SK-N-SH (cell line): ENCODE measurements around the gene ACTR8. TPM values are rescaled to one million over a fixed set of nuclear protein-coding genes. Genes with fewer than 3 reads are reported as not detected.

ENCODE experiments used
- CTCF ChIA-PET: fragments of 300-600, 350-600 bp; formaldehyde crosslinking; extraction: SDS; loops from one replicate; lab custom pipeline; 2021; lab: Yijun Ruan, JAX
- POLR2A ChIA-PET: fragments of 350-600 bp; sonication (Branson Sonifier 250); formaldehyde crosslinking; extraction: SDS; loops from one replicate; lab custom pipeline; 2020; ENCODE audit warnings: antibody characterized with exemption, inconsistent platforms; lab: Yijun Ruan, JAX
- DNase-seq: peaks from one replicate; pipeline ENCODE4 v3.0.0; 2012
- H2AFZ ChIP-seq: fragments of 200-600 bp; sonication (generic); 2 replicates; pipeline ENCODE4 v1.8.1; 2016; ENCODE audit warnings: antibody characterized with exemption, mild to moderate bottlenecking, low read depth
- H3F3A ChIP-seq: fragments of 200-600 bp; sonication (generic); replicated peaks from 2 replicates; pipeline ENCODE3; 2016; ENCODE audit warnings: antibody characterized with exemption, mild to moderate bottlenecking; ENCODE audit not compliant: insufficient read depth
- H3K27ac ChIP-seq, 2 experiments: fragments of 200-500 bp in 1 of 2; fragments of 200-600 bp in 1 of 2; sonication (Bioruptor generic) in 1 of 2; sonication (generic), shearing (Covaris generic) in 1 of 2; 2 replicates each; pipeline versions ENCODE4 v1.5.1 to v1.6.1; 2014 to 2016; ENCODE audit warnings: low read depth in 2 of 2, inconsistent platforms in 1 of 2, low read length in 1 of 2, mild to moderate bottlenecking in 1 of 2, mixed read lengths in 1 of 2
- H3K27me3 ChIP-seq: fragments of 200-600 bp; sonication (generic), shearing (Covaris generic); 2 replicates; pipeline ENCODE4 v1.6.1; 2016; ENCODE audit warnings: mixed run types; ENCODE audit not compliant: insufficient read depth
- H3K36me3 ChIP-seq, 2 experiments: fragments of 200-500 bp in 1 of 2; fragments of 200-600 bp in 1 of 2; sonication (Bioruptor generic) in 1 of 2; sonication (generic) in 1 of 2; replicated peaks in 1 of 2; 2 replicates each; pipeline versions ENCODE3 to v1.5.1; 2014 to 2016; ENCODE audit warnings: low read length in 1 of 2, mild to moderate bottlenecking in 1 of 2; ENCODE audit not compliant: insufficient read depth in 2 of 2, control insufficient read depth in 1 of 2
- H3K4me1 ChIP-seq, 2 experiments: fragments of 200-500 bp in 1 of 2; fragments of 200-600 bp in 1 of 2; sonication (Bioruptor generic) in 1 of 2; sonication (generic), shearing (Covaris generic) in 1 of 2; 2 replicates each; pipeline versions ENCODE4 v1.5.1 to v1.6.1; 2014 to 2016; ENCODE audit warnings: low read depth in 1 of 2, low read length in 1 of 2, mixed run types in 1 of 2; ENCODE audit not compliant: insufficient read depth in 2 of 2, control insufficient read depth in 1 of 2
- H3K4me2 ChIP-seq: fragments of 200-600 bp; sonication (generic), shearing (Covaris generic); 2 replicates; pipeline ENCODE4 v1.6.1; 2017; ENCODE audit warnings: mixed run types
- H3K4me3 ChIP-seq, 2 experiments: fragments of 200-500 bp in 1 of 2; fragments of 200-600 bp in 1 of 2; sonication (Bioruptor generic) in 1 of 2; sonication (generic), shearing (Covaris generic) in 1 of 2; 2 replicates each; pipeline versions ENCODE4 v1.5.1 to v1.8.1; 2014 to 2016; ENCODE audit warnings: low read depth in 2 of 2, inconsistent platforms in 1 of 2, low read length in 1 of 2, mild to moderate bottlenecking in 1 of 2, mixed read lengths in 1 of 2, moderate library complexity in 1 of 2
- H3K79me2 ChIP-seq: fragments of 200-600 bp; sonication (generic); 2 replicates; pipeline ENCODE4 v1.8.1; 2017; ENCODE audit warnings: mild to moderate bottlenecking; ENCODE audit not compliant: insufficient read depth
- H3K9ac ChIP-seq: fragments of 200-600 bp; sonication (generic); 2 replicates; pipeline ENCODE4 v1.6.1; 2017; ENCODE audit warnings: mixed run types
- H3K9me2 ChIP-seq: fragments of 200-600 bp; sonication (generic); 2 replicates; pipeline ENCODE4 v1.6.1; 2017; ENCODE audit warnings: mixed run types
- H3K9me3 ChIP-seq: fragments of 200-600 bp; sonication (generic); 2 replicates; pipeline ENCODE4 v1.6.1; 2017; ENCODE audit warnings: mixed run types, mild to moderate bottlenecking, moderate library complexity
- H4K20me1 ChIP-seq: fragments of 200-600 bp; sonication (generic); 2 replicates; pipeline ENCODE4 v1.6.1; 2017; ENCODE audit warnings: mild to moderate bottlenecking, mixed run types; ENCODE audit not compliant: insufficient read depth
- ELF1 ChIP-seq: IDR thresholded peaks from 2 replicates; pipeline ENCODE4 v1.4.0; 2012
- EP300 ChIP-seq, 2 experiments: IDR thresholded peaks; 2 replicates each; pipeline versions ENCODE4 v1.4.0 to v1.6.1; 2012; ENCODE audit warnings: borderline replicate concordance in 1 of 2, low read depth in 1 of 2, low read length in 1 of 2
- EZH2phosphoT487 ChIP-seq: fragments of 200-600 bp; sonication (generic); IDR thresholded peaks from 2 replicates; pipeline ENCODE4 v1.6.1; 2017; ENCODE audit warnings: low read depth, mixed run types, mild to moderate bottlenecking, antibody characterized with exemption, moderate library complexity, borderline replicate concordance
- FOSL2 ChIP-seq: IDR thresholded peaks from 2 replicates; pipeline ENCODE4 v1.4.0; 2012; ENCODE audit warnings: low read depth, mild to moderate bottlenecking, moderate library complexity, borderline replicate concordance
- GATA2 ChIP-seq: sonication (generic); formaldehyde crosslinking; IDR thresholded peaks from 2 replicates; pipeline ENCODE4 v1.5.0; 2020; ENCODE audit warnings: mild to moderate bottlenecking, missing genetic modification reagents
- JUND ChIP-seq: IDR thresholded peaks from 2 replicates; pipeline ENCODE4 v1.4.0; 2012
- MAX ChIP-seq: IDR thresholded peaks from 2 replicates; pipeline ENCODE4 v1.4.0; 2012; ENCODE audit warnings: low read depth
- NFIC ChIP-seq: IDR thresholded peaks from 2 replicates; pipeline ENCODE4 v1.4.0; 2012; ENCODE audit warnings: borderline replicate concordance
- POLR2AphosphoS5 ChIP-seq: IDR thresholded peaks from 2 replicates; pipeline ENCODE4 v1.6.1; 2012; ENCODE audit warnings: low read depth, low read length
- RAD21 ChIP-seq: IDR thresholded peaks from 2 replicates; pipeline ENCODE4 v1.6.1; 2012; ENCODE audit warnings: mild to moderate bottlenecking, low read length
- RXRA ChIP-seq: IDR thresholded peaks from 2 replicates; pipeline ENCODE4 v1.4.0; 2012; ENCODE audit warnings: low read depth, mild to moderate bottlenecking, borderline replicate concordance
- SMC3 ChIP-seq: IDR thresholded peaks from 2 replicates; pipeline ENCODE4 v1.6.1; 2012; ENCODE audit warnings: low read depth, low read length, improper control_type of control experiment
- TAF1 ChIP-seq: IDR thresholded peaks from 2 replicates; pipeline ENCODE4 v1.6.1; 2012; ENCODE audit warnings: low read depth, mild to moderate bottlenecking, low read length, moderate library complexity, borderline replicate concordance
- USF1 ChIP-seq: IDR thresholded peaks from 2 replicates; pipeline ENCODE4 v1.4.0; 2012; ENCODE audit warnings: low read depth, borderline replicate concordance
- WGBS: methylation state at CpG from one replicate; pipeline ENCODE4 v1.1.6; 2017; ENCODE audit warnings: low lambda C conversion rate; 5-methylcytosine and 5-hydroxymethylcytosine counted together
- polyA plus RNA-seq, 3 experiments: library from polyadenylated mRNA; depleted of rRNA; stranded (reverse); fragments of >200 nt; gene quantifications; 2 replicates each; pipeline ENCODE4 v1.2.3, GENCODE V29; 2012
- TF ChIP-seq, protein P1 (sequence below): IDR thresholded peaks from 2 replicates; pipeline ENCODE4 v1.4.0; 2012; ENCODE audit warnings: low read depth, borderline replicate concordance

The ACTR8 gene
- polyA plus RNA-seq, 1 of the 3 experiments (the other 2 are of a cell fraction) = 17.7 TPM

GRCh38 chr3:53817809-53818208, 64.1 kb downstream of the ACTR8 start:
- TF ChIP-seq JUND (no peak), SMC3 (no peak), POLR2AphosphoS5 (no peak), EP300 (IDR thresholded peaks at IDR 0.05; ENCODE audit: borderline replicate concordance in 1 of 2, low read depth in 1 of 2, low read length in 1 of 2) (no peak), RAD21 (no peak), ELF1 (no peak), NFIC (no peak), GATA2 (CRISPR knock-in tag) (no peak), FOSL2 (no peak), RXRA (no peak), USF1 (no peak)
- H3K27ac ChIP-seq = no peak overlapping the region
- POLR2A ChIA-PET = no interaction called here
- H3K4me2 ChIP-seq = no peak overlapping the region
- no peak for DNase-seq
- no peaks in the 10 kb centered on the region for H3K9me2 ChIP-seq
- no peaks in the 10 kb centered on the region for H3K79me2 ChIP-seq
- no peak overlapping the region for H3K9ac ChIP-seq
- H3K36me3 ChIP-seq = no peaks in the 10 kb centered on the region
- no peaks in the 10 kb centered on the region for H3K27me3 ChIP-seq
- H2AFZ ChIP-seq = no peak overlapping the region
- H3K9me3 ChIP-seq = no peaks in the 10 kb centered on the region
- no peaks in the 10 kb centered on the region for H3F3A ChIP-seq
- H4K20me1 ChIP-seq = no peaks in the 10 kb centered on the region
- H3K4me3 ChIP-seq = no peak overlapping the region
- no peaks in the 10 kb centered on the region; a peak in 1 of 4 replicates for H3K4me1 ChIP-seq
- CTCF ChIA-PET = interaction anchor here (0.8 kb wide), 1 partner anchor 139 kb away, joined by 3 read pairs; no protein-coding TSS in a partner anchor
- 87% methylated on average over 13 of the region's 17 CpGs for WGBS

DNA sequence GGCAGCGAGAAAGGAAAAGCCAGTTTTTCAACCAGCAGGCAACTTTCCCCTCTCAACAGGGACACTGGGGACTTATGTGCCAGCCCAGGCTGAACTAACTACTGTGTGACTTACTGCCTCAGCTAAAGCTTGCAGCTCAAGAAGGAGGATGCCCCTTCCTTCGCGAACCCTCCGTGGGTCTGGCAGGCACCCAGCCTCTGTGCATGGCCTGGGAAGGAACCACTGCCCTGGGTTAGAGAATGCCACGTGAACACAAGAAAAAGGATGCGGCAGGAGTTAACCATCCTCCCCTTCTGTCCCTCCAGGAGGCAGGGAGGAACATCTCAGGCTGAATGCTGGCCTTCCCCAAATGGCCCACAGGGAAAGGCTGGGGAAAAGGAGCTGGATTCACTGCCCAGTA, 64.7 kb downstream of the ACTR8 start:
- no peaks in the 10 kb centered on the region for H3K79me2 ChIP-seq
- H3K9me3 ChIP-seq = no peaks in the 10 kb centered on the region
- H3K36me3 ChIP-seq = no peaks in the 10 kb centered on the region
- DNase-seq = no peak
- no peaks in the 10 kb centered on the region; a peak in 1 of 4 replicates for H3K4me1 ChIP-seq
- no peak overlapping the region for H3K9ac ChIP-seq
- no peak overlapping the region for H3K4me3 ChIP-seq
- no peaks in the 10 kb centered on the region for H3K9me2 ChIP-seq
- WGBS = 60% methylated on average over 2 of the region's 6 CpGs
- ChIA-PET POLR2A (no interaction called here), CTCF (interaction anchor here (0.8 kb wide), 1 partner anchor 139 kb away, joined by 3 read pairs; no protein-coding TSS in a partner anchor)
- no peaks in the 10 kb centered on the region for H3K27me3 ChIP-seq
- no peak overlapping the region for H3K4me2 ChIP-seq
- no peaks in the 10 kb centered on the region for H3F3A ChIP-seq
- no peak overlapping the region for H3K27ac ChIP-seq
- H2AFZ ChIP-seq = no peak overlapping the region
- TF ChIP-seq USF1 (no peak), RAD21 (no peak), MAX (no peak), EZH2phosphoT487 (no peak), TAF1 (no peak)
- TF ChIP-seq, protein P1, sequence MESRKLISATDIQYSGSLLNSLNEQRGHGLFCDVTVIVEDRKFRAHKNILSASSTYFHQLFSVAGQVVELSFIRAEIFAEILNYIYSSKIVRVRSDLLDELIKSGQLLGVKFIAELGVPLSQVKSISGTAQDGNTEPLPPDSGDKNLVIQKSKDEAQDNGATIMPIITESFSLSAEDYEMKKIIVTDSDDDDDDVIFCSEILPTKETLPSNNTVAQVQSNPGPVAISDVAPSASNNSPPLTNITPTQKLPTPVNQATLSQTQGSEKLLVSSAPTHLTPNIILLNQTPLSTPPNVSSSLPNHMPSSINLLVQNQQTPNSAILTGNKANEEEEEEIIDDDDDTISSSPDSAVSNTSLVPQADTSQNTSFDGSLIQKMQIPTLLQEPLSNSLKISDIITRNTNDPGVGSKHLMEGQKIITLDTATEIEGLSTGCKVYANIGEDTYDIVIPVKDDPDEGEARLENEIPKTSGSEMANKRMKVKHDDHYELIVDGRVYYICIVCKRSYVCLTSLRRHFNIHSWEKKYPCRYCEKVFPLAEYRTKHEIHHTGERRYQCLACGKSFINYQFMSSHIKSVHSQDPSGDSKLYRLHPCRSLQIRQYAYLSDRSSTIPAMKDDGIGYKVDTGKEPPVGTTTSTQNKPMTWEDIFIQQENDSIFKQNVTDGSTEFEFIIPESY = no peak
- H4K20me1 ChIP-seq = no peaks in the 10 kb centered on the region

Other genes with a start within 250 kb of the ACTR8 start
- gene CHDH, start 35.7 kb downstream of the ACTR8 start, polyA plus RNA-seq (2012; rRNA removed) = 0.05 and 0.33 TPM in 2 replicates
- 0.10 and 0.16 TPM in 2 replicates for gene IL17RB, start 35.6 kb downstream of the ACTR8 start, polyA plus RNA-seq (2012; rRNA removed)
- gene SELENOK, start 9.7 kb upstream of the ACTR8 start, polyA plus RNA-seq (2012; rRNA removed) = 29.2 and 32.1 TPM in 2 replicates
- gene CACNA2D3, start 240.4 kb upstream of the ACTR8 start, polyA plus RNA-seq (2012; rRNA removed) = 0.15 and 0.36 TPM in 2 replicates